Measurements from ENCODE around the gene TOMM70. TPM values are rescaled to one million over a fixed set of nuclear protein-coding genes. Genes with fewer than 3 reads are reported as not detected.

The TOMM70 gene
- total and polyA plus RNA-seq, 5 donors: 28.4 to 56.4 (median 50.6) TPM

DNA sequence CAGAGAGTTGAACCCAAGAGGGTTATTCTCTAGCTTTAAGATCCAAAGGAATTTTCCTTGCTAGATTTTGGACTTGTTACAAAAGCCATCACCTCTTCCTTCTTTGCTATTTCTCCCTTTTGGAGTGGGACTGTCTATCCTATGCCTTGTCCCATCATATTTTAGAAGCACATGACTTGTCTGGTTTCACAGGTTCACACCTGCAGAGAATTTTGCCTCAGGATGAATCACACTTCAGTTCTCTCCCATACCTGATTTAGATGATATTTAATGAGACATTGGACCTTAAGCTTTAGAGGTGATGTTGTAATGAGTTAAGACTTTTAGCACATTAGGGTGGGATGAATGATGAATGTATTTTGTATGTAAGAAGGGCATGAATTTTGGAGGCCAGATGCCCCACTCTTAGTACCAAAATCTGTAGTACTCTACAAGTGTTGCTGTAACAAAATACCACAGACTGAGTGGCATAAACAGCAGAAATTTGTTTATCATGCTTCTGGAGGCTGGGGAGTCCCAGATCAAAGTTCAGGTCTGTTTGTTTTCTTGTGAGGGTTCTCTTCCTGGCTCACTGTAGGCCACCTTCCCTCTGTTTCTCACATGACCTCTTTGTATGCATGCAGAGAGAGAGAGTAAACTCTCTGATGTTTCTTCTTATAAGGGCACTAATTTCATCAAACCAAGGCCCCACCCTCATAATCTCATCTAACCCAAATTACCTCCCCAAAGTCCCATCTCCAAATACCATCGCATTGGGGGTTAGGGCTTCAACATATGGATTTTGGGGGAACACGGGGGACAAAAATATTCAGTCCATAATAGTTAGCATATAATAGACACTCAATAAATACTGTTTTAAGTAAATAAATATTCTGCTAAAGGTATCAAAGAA lies 10.4 kb upstream of the TOMM70 start:
- intact Hi-C loops (cut with DNase I): no loop called here
- H3K27ac ChIP-seq (ENCODE audit: low read length): no peak overlapping the region
- DNase-seq: no peak
- no peak overlapping the region for H3K4me3 ChIP-seq (ENCODE audit: low read length)
- H3K9me3 ChIP-seq (ENCODE audit: control insufficient read depth, low read length): no peaks in the 10 kb centered on the region
- H3K4me1 ChIP-seq (ENCODE audit: control insufficient read depth, insufficient read depth, low read length): no peaks in the 10 kb centered on the region
- H3K27me3 ChIP-seq (ENCODE audit: control insufficient read depth, insufficient read depth): no peaks in the 10 kb centered on the region
- WGBS: 98% methylated on average over 2 of the region's 2 CpGs
- no peak for ATAC-seq

DNA sequence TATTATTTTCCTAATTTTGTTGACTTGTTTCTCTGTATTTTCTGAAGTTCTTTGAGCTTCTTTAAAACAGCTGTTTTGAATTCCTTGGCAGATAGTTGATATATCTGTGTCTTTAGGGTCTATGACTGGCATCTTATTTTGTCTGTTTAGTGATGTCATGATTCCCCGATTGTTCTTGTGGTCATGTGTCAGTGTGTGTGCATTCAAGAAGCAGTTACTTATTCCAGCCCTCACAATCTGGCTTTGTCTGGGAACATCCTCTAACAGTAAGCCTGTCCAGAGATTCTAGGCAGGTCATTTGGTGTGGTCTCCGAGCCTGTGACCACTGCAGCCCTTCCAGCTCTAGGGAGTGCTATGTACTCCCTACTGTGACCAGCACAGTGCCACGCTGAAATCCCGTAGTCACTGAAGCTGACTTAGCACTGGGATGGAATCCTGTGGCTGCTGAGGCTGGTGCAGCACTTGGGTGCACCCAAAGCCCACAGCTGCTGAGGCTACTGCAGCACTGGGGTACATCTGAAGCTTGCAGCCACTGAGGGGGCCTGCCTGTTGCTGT lies 7.2 kb upstream of the TOMM70 start:
- H3K4me3 ChIP-seq (ENCODE audit: low read length): no peak overlapping the region
- H3K9me3 ChIP-seq (ENCODE audit: control insufficient read depth, low read length): no peaks in the 10 kb centered on the region
- WGBS: 93% methylated on average over 4 of the region's 4 CpGs

GRCh38 chr3:100407164-100407563 lies 6.3 kb upstream of the TOMM70 start:
- intact Hi-C loops (cut with DNase I): no loop called here
- Histone ChIP-seq H3K27ac (ENCODE audit: low read length) (no peak overlapping the region), H3K4me3 (ENCODE audit: low read length) (no peak overlapping the region), H3K9me3 (ENCODE audit: control insufficient read depth, low read length) (no peaks in the 10 kb centered on the region), H3K4me1 (ENCODE audit: control insufficient read depth, insufficient read depth, low read length) (no peaks in the 10 kb centered on the region), H3K27me3 (ENCODE audit: control insufficient read depth, insufficient read depth) (no peaks in the 10 kb centered on the region)
- WGBS: 97% methylated on average over 2 of the region's 2 CpGs
- DNase-seq (no peak), ATAC-seq (no peak)

More for the DNA sequence above, 7.2 kb upstream of the TOMM70 start:
- intact Hi-C loops (cut with DNase I): no loop called here
- Histone ChIP-seq H3K4me1 (ENCODE audit: control insufficient read depth, insufficient read depth, low read length) (no peaks in the 10 kb centered on the region), H3K27ac (ENCODE audit: low read length) (no peak overlapping the region), H3K27me3 (ENCODE audit: control insufficient read depth, insufficient read depth) (no peaks in the 10 kb centered on the region)
- ATAC-seq (no peak), DNase-seq (no peak)

- DNase-seq (no peak), ATAC-seq (no peak)
- peaks cover 2% of the 10 kb centered on the region for H3K4me1 ChIP-seq (ENCODE audit: control insufficient read depth, insufficient read depth, low read length)
- H3K4me3 ChIP-seq (ENCODE audit: low read length): no peak overlapping the region
- H3K27ac ChIP-seq (ENCODE audit: low read length): no peak overlapping the region
- no peaks in the 10 kb centered on the region for H3K9me3 ChIP-seq (ENCODE audit: control insufficient read depth, low read length)
- WGBS: 83% methylated on average over 1 of the region's 1 CpG
- intact Hi-C loops (cut with DNase I): no loop called here
- H3K27me3 ChIP-seq (ENCODE audit: control insufficient read depth, insufficient read depth): no peaks in the 10 kb centered on the region
Measured at GRCh38 chr3:100404250-100404548, 3.3 kb upstream of the TOMM70 start.

DNA sequence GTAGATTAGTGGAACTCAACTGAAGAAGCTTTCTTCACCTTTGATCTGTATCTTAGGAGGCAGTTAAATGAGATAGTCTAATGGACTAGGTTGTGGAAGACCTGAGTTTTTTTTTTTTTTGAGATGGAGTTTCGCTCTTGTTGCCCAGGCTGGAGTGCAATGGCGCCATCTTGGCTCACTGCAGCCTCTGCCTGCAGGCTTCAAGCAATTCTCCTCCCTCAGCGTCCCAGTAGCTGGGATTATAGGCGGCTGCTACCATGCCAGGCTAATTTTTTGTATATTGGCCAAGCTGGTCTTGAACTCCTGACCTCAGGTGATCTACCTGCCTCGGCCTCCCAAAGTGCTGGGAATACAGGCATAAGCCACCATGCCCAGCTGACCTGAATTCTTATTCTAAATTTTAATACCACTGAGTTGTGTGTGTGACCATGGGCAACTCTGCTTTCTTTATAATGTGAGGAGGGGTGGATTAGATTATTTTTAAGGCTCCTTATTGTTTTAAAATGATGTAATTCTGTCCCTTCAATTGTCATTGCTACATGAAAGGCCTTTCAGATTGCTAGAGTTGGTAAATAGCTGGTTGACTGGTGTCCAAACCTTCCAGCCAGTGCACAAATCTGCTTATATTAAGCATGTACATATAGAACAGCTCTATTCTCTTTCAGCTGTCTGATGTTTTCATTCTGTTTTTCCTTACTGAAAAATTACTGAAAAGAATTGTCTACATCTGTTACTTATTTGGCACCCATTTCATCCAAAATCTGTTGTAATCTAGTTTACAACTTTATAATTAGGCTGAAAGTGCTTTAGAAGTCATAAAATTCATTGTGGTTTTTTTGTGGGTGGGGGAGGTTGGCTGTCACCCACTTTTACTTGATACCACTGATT lies 2.7 kb upstream of the TOMM70 start:
- H3K4me3 ChIP-seq (ENCODE audit: low read length): peak overlapping the region; percentile 36
- intact Hi-C loops (cut with DNase I): no loop called here
- peaks cover 2% of the 10 kb centered on the region for H3K4me1 ChIP-seq (ENCODE audit: control insufficient read depth, insufficient read depth, low read length)
- no peaks in the 10 kb centered on the region for H3K27me3 ChIP-seq (ENCODE audit: control insufficient read depth, insufficient read depth)
- H3K27ac ChIP-seq (ENCODE audit: low read length): peak overlapping the region; percentile 19
- H3K9me3 ChIP-seq (ENCODE audit: control insufficient read depth, low read length): no peaks in the 10 kb centered on the region
- WGBS: 44% methylated on average over 5 of the region's 5 CpGs
- ATAC-seq: no peak
- peak in 1 of 3 donors; percentile 51 for DNase-seq

- no peak for DNase-seq
- no peak overlapping the region for H3K27ac ChIP-seq (ENCODE audit: low read length)
- H3K27me3 ChIP-seq (ENCODE audit: control insufficient read depth, insufficient read depth): no peaks in the 10 kb centered on the region
- whole genome bisulfite sequencing: 24% methylated on average over 2 of the region's 2 CpGs
- H3K4me3 ChIP-seq (ENCODE audit: low read length): peak overlapping the region; percentile 93
- H3K4me1 ChIP-seq (ENCODE audit: control insufficient read depth, insufficient read depth, low read length): peaks cover 2% of the 10 kb centered on the region
- no peak for ATAC-seq
- no peaks in the 10 kb centered on the region for H3K9me3 ChIP-seq (ENCODE audit: control insufficient read depth, low read length)
- intact Hi-C loops (cut with DNase I): no loop called here
Measured at GRCh38 chr3:100402891-100403290, 2.0 kb upstream of the TOMM70 start.

DNA sequence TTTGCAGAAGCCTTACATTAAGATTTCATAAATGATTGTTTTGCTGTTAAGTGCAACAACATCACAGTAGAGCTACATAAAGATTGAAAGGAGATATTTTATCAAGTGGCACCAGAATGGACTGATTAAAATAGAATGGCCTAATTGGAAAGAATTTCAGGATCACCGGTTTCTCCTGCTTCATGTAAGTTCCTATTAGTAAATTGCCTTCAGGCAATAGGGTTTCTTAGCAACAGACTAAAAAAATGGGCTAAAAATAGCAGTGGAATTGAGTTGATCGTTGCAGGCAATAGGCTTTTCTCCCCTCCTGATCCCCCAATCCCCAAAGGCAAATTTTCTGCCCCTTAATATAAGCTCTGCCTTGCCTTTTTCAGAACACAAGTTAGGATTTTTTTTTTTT lies 1.4 kb upstream of the TOMM70 start:
- intact Hi-C loops (cut with DNase I): no loop called here
- no peak overlapping the region for H3K27ac ChIP-seq (ENCODE audit: low read length)

GRCh38 chr3:100401674-100402041 lies 769 bp upstream of the TOMM70 start:
- H3K27me3 ChIP-seq (ENCODE audit: control insufficient read depth, insufficient read depth): no peaks in the 10 kb centered on the region
- intact Hi-C loops (cut with DNase I): no loop called here
- H3K4me1 ChIP-seq (ENCODE audit: control insufficient read depth, insufficient read depth, low read length): peaks cover 2% of the 10 kb centered on the region
- DNase-seq (peak; percentile 26 to 75 (median 65)), ATAC-seq (peak; percentile 3 to 20)
- H3K27ac ChIP-seq (ENCODE audit: low read length): peak overlapping the region; percentile 96
- no peaks in the 10 kb centered on the region for H3K9me3 ChIP-seq (ENCODE audit: control insufficient read depth, low read length)
- under 1% methylated on average over 23 of the region's 23 CpGs for WGBS
- peak overlapping the region; percentile 93 for H3K4me3 ChIP-seq (ENCODE audit: low read length)

More for the DNA sequence above, 1.4 kb upstream of the TOMM70 start:
- ATAC-seq (no peak), DNase-seq (no peak)
- WGBS: 1% methylated on average over 2 of the region's 2 CpGs
- Histone ChIP-seq H3K9me3 (ENCODE audit: control insufficient read depth, low read length) (no peaks in the 10 kb centered on the region), H3K4me3 (ENCODE audit: low read length) (peak overlapping the region; percentile 93), H3K4me1 (ENCODE audit: control insufficient read depth, insufficient read depth, low read length) (peaks cover 2% of the 10 kb centered on the region), H3K27me3 (ENCODE audit: control insufficient read depth, insufficient read depth) (no peaks in the 10 kb centered on the region)

- ATAC-seq (peak; percentile 13 to 38), DNase-seq (no peak)
- H3K9me3 ChIP-seq (ENCODE audit: control insufficient read depth, low read length): no peaks in the 10 kb centered on the region
- peak overlapping the region; percentile 96 for H3K27ac ChIP-seq (ENCODE audit: low read length)
- peak overlapping the region; percentile 93 for H3K4me3 ChIP-seq (ENCODE audit: low read length)
- WGBS: under 1% methylated on average over 22 of the region's 22 CpGs
- no peaks in the 10 kb centered on the region for H3K27me3 ChIP-seq (ENCODE audit: control insufficient read depth, insufficient read depth)
- intact Hi-C loops (cut with DNase I): no loop called here
- peaks cover 2% of the 10 kb centered on the region for H3K4me1 ChIP-seq (ENCODE audit: control insufficient read depth, insufficient read depth, low read length)
Measured at GRCh38 chr3:100400419-100400779, 490 bp downstream of the TOMM70 start.

- peak overlapping the region; percentile 93 for H3K4me3 ChIP-seq (ENCODE audit: low read length)
- H3K27ac ChIP-seq (ENCODE audit: low read length): peak overlapping the region; percentile 80
- no peaks in the 10 kb centered on the region for H3K27me3 ChIP-seq (ENCODE audit: control insufficient read depth, insufficient read depth)
- H3K9me3 ChIP-seq (ENCODE audit: control insufficient read depth, low read length): no peaks in the 10 kb centered on the region
- intact Hi-C loops (cut with DNase I): no loop called here
- WGBS: 30% methylated on average over 9 of the region's 9 CpGs
- ATAC-seq (no peak), DNase-seq (no peak)
- H3K4me1 ChIP-seq (ENCODE audit: control insufficient read depth, insufficient read depth, low read length): peaks cover 2% of the 10 kb centered on the region
Measured at GRCh38 chr3:100399341-100400071, 1.4 kb downstream of the TOMM70 start.

Data from right cardiac atrium (tissue), 5 donors.